H54 (cell line): ENCODE measurements around the gene ETFA.
"Not testable (repeated sequence)": the region's sequence is repeated elsewhere in the genome, so short reads cannot be mapped to it uniquely, and the experiment has no call there.

Experiments
- DNase-seq: peaks from one replicate; pipeline ENCODE4 v3.0.0; 2011; ENCODE audit warnings: low spot score, mixed read lengths; ENCODE audit not compliant: insufficient read length
- FAIRE-seq: peaks from 3 replicates; lab custom pipeline; 2011; peaks lifted over from hg19 to GRCh38; lab: Jason Lieb, UNC
- POLR2A ChIP-seq: IDR thresholded peaks from 2 replicates; pipeline ENCODE4 v1.6.1; 2011; ENCODE audit warnings: low read depth, mild to moderate bottlenecking, low read length

Gene ETFA

DNA sequence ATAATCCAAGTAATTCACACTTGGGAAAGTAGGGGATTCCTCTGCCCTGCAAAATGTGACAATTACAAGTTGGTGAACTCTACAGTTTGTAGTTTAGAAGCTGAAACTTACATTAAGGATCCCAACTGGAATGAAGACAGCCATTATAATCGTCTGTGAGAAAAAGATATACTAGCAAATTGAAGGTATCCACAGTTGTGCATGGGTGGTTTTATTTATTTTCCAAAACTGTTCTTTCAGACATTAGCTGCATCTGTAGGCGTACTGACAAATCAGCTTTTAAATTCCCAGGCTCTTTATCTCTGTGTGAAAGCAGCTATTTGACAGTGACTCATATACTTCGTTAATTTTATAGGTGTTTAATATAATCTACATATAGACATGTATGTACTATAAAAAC is 12.8 kb upstream of the ETFA start:
- FAIRE-seq (no peak), DNase-seq (no peak)
- no peak for TF ChIP-seq POLR2A

DNA sequence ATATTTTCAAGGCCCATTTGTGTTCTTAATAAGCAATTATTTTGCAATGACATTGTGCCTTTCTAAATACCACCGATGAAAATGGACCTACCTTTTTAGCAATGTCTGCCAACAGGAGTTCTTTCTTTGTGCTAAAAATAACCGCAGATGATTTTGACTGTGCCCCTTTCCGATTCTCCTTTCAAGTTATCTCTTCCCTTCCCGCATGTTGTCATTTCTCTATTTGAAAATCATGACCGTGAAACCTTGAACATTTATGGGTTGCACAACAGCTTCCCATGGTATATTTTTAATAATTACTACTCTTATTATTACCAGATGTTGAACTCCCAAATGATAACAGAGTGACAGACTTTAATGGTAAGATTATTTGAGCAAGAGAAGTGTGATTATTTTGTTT is 10.3 kb upstream of the ETFA start:
- FAIRE-seq (no peak), DNase-seq (no peak)
- no peak for TF ChIP-seq POLR2A

DNA sequence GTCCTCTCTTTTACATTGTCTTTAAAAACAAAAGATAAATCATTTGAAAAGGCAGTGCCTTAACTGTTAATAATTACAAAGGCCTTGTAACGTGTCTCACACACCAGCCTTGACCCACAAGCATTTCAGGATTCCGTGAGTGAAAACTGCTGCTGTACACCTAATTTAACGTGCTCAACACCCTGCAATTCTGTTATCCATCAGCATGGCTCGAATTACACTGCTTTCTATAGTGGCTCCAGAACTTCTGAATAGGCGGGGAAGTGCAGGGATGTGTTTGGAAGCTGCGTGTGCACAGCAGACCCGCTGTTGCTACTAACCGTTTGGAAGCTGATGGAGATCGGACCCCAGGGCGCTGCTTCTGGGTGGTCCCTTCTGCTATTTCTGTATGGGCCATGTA is 9.9 kb upstream of the ETFA start:
- no peak for DNase-seq
- no peak for TF ChIP-seq POLR2A
- FAIRE-seq: no peak

DNA sequence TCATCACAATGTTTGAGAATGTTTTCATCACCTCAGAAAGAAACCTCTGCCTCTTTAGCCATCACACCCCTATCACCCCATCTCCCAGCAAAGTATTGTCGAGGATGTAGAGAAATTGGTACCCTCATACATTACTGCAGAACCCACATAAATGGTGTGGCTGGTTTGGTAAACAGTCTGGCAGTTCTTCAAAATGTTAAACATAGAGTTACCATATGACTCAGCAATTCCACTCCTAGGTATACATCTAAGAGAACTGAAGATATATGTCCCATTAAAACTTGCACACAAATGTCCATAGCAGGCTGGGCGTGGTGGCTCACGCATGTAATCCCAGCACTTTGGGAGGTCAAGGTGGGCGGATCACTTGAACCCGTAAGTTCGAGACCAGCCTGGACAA is 8.7 kb upstream of the ETFA start:
- no peak for TF ChIP-seq POLR2A
- FAIRE-seq (no peak), DNase-seq (no peak)

DNA sequence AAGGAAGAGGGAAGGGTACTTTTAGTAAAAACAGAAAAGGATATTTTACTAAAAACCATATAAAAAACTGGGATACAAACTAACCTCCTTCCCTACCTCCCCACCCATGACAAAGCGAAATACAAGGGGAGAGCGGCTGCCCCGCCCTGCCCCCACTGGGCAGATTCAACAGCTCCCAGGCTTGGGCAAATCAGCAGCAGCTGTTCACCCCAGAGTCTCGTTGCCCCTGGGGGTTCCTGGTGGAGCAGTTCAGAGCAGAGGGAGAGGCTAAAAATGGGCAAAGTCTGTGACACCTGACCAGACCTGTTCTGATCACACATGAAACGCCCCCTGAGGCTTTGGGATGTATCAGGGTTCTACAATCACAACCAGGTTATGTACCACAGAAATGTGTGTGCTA is 2.5 kb upstream of the ETFA start:
- no peak for TF ChIP-seq POLR2A
- FAIRE-seq (no peak), DNase-seq (no peak)

DNA sequence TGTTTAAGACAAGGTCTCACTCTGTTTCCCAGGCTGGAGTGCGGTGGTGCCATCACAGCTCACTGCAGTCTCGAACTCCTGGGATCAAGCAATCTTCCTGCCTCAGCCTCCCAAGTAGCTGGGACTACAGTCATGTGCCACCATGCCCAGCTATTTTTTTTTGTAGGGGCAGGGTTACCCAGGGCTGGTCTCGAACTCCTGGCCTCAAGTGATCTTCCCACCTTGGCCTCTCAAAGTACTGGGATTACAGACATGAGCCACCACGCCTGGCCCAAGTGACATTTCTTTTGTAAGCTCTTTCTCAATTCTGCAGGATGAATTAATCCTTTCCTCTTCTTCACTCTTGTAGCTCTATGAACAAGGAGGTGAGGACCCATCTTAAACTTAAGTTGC is 1.9 kb upstream of the ETFA start:
- not testable (repeated sequence) for FAIRE-seq, DNase-seq

DNA sequence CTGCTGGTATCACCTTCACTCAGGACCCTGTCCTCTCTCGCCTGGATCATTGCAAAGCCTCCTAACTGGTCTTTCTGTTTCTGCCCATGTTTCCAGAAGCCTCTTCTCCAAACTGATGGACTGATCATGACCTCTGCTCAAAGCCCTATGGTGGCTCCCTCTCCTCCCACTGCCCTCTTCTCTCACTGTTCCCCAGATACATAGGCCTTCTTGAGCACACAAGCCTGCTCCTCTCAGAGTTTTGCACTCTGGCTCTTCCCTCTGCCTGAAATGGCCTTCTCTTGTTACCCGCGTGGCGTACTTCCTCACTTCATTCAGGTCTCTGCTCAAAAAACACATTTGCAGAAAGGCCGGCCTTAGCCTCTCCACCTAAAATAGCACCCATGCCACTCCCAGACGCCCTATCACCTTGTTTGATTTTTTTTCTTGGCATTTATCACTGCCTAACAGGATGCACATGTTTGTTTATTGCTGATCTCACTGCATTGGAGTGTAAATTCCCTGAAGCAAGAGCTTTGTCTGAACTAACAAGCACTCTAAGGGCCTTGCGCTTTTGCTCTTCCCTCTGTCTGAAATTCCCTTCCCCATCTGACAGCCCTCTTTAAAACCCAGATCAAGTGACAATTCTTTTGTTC is 1.4 kb upstream of the ETFA start:
- FAIRE-seq: no peak
- no peak for TF ChIP-seq POLR2A

DNA sequence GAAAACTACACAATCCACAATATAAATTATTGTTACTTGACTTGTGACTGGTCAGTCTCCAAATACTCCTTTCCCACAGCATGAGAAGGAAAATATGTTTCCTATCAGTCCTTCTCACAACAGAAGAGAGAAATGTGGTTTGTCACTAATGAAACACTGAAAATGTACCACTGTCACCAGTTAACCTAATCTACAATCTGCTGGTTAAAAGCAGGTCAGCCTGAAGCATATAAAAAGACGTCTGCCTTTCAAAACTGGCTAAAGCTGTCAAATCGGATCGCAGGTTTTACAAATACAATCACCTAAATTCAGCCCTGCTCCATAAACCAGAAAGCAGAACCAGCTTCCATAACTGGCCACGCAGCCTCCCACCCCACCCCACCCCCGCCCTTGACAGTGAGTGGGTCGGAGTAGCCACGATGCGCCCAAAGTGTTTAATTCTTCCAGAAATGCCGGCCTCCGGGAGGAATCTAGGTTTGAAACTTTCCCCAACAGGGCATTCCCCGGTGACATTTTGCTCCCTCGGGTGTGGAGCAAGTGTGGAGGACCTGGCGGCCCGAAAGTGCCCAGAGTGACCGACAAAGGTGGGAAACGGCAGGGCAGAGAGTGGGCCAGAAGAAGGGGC is 682 bp downstream of the ETFA start:
- TF ChIP-seq POLR2A: no peak
- peak; percentile 12 for DNase-seq
- no peak for FAIRE-seq

More for the DNA sequence above, 1.4 kb upstream of the ETFA start:
- no peak for DNase-seq

DNA sequence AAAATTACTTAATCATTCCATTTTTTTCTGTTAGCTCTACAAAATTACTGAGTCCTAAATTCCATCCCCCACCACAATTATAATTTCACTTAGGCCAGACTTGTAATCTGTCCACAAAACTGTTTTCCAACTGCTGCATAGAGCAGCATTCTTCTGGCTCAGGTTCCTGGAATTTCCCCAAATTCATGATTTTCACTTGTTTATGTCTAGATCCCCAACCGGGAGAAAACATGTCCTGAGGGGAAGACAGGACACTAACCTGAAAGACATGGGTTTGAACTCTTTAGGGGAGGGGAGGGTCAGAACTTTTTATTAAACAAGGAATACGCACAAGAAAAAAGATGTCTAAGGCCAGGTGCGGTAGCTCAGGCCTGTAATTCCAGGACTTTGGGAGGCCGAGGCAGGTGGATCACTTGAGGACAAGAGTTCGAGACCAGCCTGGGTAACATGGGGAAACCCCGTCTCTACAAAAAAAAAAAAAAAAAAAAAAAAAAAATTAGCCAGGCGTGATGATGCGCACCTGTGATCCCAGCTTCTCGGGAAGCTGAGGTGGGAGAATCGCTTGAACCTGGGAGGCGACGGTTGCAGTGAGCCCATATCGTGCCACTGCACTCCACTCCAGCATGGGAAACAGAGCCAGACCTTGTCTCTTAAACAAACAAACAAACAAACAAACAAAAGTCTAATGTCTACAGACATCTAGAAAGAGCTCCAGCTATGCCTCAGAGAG is 1.5 kb downstream of the ETFA start:
- no peak for TF ChIP-seq POLR2A
- FAIRE-seq: no peak
- no peak for DNase-seq

DNA sequence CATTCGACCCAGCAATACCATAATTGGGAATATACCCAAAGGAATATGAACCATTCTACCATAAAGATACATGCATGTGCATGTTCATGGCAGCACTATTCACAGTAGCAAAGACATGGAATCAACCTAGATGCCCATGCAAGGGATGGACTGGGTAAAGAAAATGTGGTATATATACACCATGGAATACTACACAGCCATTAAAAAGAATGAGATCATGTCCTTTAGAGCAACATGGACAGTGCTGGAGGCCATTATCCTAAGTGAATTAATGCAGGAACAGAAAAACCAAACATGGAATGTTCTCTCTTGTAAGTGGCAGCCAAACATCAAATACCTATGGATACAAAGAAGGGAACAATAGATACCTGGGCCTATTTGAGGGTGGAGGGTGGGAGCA is 7.4 kb downstream of the ETFA start:
- FAIRE-seq: no peak
- DNase-seq: no peak
- no peak for TF ChIP-seq POLR2A

DNA sequence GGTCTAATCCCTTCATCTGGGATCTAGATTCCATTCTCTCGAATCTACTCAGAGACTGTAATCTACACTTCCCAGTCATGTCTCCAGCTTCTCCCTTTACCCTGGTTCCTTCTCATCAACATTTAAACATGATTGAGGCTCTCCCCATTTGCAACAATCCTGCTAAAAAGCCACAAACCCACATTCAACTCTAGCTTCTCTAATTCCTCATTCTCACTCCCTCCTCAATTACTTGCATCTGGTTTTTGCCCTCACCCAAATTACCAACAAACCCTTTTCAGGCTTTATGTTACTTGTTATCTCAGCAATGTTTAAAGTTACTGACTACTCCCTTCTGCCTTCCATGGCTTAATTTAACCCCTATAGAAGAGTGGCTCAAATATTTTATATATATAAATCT is 11.5 kb downstream of the ETFA start:
- FAIRE-seq (no peak), DNase-seq (no peak)
- TF ChIP-seq POLR2A: no peak

DNA sequence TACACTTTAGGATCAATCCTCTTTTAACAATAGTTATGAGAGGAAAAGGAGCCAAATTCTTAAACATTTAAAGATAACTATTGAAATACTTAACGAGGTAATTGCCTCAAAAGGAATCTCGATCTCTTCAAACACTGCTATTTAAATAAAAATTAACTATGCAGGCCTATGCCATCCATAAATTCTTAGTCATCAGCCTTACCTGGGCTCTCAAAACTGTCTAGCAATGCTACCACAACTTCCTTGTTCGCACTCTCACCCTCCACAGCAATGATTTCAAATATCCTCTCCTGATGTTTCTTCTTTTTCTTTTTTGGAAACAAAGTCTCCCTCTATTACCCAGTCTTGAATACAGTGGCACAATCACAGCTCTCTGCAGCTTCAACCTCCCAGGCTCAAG is 12.3 kb downstream of the ETFA start:
- DNase-seq (no peak), FAIRE-seq (no peak)
- TF ChIP-seq POLR2A: no peak

DNA sequence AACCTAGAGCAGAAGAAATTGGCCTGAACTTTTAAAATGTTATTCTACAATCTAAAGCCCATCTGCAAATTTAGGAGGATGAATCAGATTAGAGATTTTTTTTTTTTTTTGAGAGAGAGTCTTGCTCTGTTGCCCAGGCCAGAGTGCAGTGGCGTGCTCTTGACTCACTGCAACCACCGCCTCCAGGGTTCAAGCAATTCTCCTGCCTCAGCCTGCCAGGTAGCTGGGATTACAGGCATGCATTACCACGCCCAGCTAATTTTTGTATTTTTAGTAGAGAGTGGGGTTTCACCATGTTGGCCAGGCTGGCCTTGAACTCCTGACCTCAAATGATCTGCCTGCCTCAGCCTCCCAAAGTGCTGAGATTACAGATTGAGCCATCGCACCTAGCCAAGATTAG is 13.3 kb downstream of the ETFA start:
- FAIRE-seq, DNase-seq: not testable (repeated sequence)

DNA sequence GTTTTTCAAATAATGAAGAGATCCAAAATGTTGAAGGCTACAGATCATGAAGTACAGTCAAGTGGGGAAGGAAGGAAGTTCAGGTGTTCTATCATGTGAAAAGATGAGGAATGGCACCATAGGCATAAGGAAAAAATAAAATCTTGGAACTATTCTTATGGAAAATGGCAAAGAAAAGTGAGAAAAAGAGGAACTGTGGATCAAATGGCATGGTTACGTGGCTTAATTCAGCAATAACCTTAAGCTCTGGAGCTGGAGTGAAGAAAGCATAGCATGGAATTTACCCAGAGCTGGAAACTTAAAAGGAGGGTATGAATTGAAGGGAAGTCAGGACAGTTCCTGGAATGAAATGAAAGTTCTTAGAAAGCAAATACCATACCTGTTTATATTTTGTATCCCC is 14.4 kb downstream of the ETFA start:
- no peak for FAIRE-seq
- TF ChIP-seq POLR2A: no peak
- no peak for DNase-seq

DNA sequence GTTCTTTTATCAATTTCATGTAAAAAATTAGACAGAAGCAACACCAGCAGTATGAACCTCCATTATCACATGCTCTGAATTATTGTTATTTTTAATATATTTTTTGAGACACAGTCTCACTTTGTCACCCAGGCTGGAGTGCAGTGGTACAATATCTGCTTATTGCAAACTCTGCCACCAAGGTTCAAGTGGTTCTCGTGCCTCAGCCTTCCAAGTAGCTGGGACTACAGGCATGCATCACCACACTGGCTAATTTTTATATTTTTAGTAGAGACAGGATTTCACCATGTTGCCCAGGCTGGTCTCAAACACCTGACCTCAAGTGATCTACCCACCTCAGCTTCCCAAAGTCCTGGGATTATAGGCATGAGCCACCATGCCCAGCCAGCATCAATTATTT is 16.8 kb downstream of the ETFA start:
- FAIRE-seq, DNase-seq: not testable (repeated sequence)

DNA sequence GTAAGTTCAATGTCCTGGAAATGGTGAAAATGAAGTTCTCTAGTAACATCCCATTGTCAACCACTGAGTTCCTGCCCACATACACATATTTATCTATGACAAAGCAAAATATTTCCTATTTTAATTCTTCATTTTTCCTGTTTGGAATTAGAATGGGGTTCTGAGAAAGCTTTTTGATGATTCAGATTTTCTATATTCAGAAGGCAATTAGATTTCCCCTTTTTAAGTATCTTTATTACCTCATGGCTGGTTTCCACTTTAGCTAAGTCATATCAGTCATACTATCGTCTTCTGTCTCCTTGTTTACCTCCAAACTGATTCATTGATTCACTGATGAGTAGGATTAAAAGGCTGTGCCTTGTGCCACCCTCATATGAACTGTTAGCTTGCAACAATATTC is 17.9 kb downstream of the ETFA start:
- TF ChIP-seq POLR2A: no peak
- no peak for FAIRE-seq
- DNase-seq: no peak
